ENCODE data around the gene DLG2. TPM values are rescaled to one million over a fixed set of nuclear protein-coding genes. Genes with fewer than 3 reads are reported as not detected.

Gene DLG2
- total RNA-seq, 2 experiments from 2014 or later: 2.0 to 2.1 TPM

GRCh38 chr11:83467837-83468236, 2159.3 kb downstream of the DLG2 start:
- ATAC-seq (ENCODE audit: poor library complexity) (no peak), DNase-seq (no peak)
- H3K27me3 Mint-ChIP-seq: peaks cover 4% of the 10 kb centered on the region
- Histone ChIP-seq H3K27ac (ENCODE audit: low read depth in 1 of 2, low read length in 2 of 2) (no peak overlapping the region), H3K4me1 (ENCODE audit: insufficient read depth, low read length) (no peaks in the 10 kb centered on the region), H3K36me3 (ENCODE audit: insufficient read depth, low read length) (no peaks in the 10 kb centered on the region), H3K4me3 (ENCODE audit: low read length) (no peak overlapping the region), H3K9me3 (ENCODE audit: control insufficient read depth in 1 of 2, insufficient read depth in 1 of 2, low read length in 2 of 2) (no peaks in the 10 kb centered on the region), H3K27me3 (ENCODE audit: control insufficient read depth in 1 of 2, insufficient read depth in 2 of 2, low read length in 2 of 2) (no peaks in the 10 kb centered on the region)
- POLR2A ChIA-PET: no interaction called here
- no peak for TF ChIP-seq CTCF (IDR thresholded peaks at IDR 0.05)
- H3K9me3 Mint-ChIP-seq: no peaks in the 10 kb centered on the region
- intact Hi-C loops (cut with DNase I, micrococcal nuclease): no loop called here
- H3K27ac Mint-ChIP-seq: no peak overlapping the region
- H3K4me3 Mint-ChIP-seq: no peak overlapping the region
- CTCF ChIA-PET: no interaction called here
- no peaks in the 10 kb centered on the region for H3K4me1 Mint-ChIP-seq (ENCODE audit: low read depth)
- no peaks in the 10 kb centered on the region for H3K36me3 Mint-ChIP-seq (ENCODE audit: low read depth)

DNA sequence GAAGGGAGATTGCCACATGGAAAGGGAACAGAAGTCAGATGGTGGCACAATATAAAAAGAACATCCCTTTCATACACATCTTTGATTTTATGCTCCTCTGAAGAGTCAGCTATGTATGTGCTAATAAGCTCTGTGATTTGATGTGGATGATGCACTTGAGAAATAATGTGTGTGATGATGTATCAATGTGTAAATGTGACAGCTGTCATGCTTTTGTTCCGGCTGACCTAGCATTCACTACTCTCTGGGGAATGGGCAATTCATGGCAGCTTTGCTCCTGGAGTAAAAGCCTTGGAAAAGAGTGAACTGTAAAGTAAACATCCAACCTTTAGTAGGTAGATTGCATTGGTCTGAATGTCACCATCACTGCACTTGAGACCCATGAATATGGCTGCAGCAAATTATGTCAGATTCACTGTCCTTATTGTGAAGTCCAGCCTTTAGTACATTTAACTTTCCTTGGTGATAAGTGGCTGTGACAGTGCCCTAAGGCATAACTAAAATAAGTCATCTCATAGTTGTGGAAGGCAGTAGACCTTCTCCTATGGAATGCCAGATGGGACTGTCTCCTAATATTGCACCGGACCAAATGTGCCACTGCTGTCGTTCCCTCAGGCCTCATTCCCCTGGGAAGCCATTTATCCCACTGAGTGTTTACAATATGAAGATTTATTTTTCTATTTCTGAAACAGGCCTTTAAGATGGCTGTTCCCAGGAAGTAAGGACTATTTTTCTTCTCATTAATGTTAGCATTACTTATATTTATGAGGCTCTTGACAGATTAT, 2162.8 kb downstream of the DLG2 start:
- Mint-ChIP-seq H3K9me3 (no peaks in the 10 kb centered on the region), H3K36me3 (ENCODE audit: low read depth) (no peaks in the 10 kb centered on the region), H3K4me1 (ENCODE audit: low read depth) (no peaks in the 10 kb centered on the region), H3K4me3 (no peak overlapping the region), H3K27ac (no peak overlapping the region), H3K27me3 (peaks cover 4% of the 10 kb centered on the region)
- ChIA-PET POLR2A (no interaction called here), CTCF (no interaction called here)
- Histone ChIP-seq H3K27me3 (ENCODE audit: control insufficient read depth in 1 of 2, insufficient read depth in 2 of 2, low read length in 2 of 2) (no peaks in the 10 kb centered on the region), H3K4me1 (ENCODE audit: insufficient read depth, low read length) (no peaks in the 10 kb centered on the region), H3K36me3 (ENCODE audit: insufficient read depth, low read length) (no peaks in the 10 kb centered on the region), H3K4me3 (ENCODE audit: low read length) (no peak overlapping the region), H3K9me3 (ENCODE audit: control insufficient read depth in 1 of 2, insufficient read depth in 1 of 2, low read length in 2 of 2) (no peaks in the 10 kb centered on the region), H3K27ac (ENCODE audit: low read depth in 1 of 2, low read length in 2 of 2) (no peak overlapping the region)
- ATAC-seq (ENCODE audit: poor library complexity) (no peak), DNase-seq (no peak)
- intact Hi-C loops (cut with DNase I, micrococcal nuclease): no loop called here
- no peak for TF ChIP-seq CTCF (IDR thresholded peaks at IDR 0.05)

DNA sequence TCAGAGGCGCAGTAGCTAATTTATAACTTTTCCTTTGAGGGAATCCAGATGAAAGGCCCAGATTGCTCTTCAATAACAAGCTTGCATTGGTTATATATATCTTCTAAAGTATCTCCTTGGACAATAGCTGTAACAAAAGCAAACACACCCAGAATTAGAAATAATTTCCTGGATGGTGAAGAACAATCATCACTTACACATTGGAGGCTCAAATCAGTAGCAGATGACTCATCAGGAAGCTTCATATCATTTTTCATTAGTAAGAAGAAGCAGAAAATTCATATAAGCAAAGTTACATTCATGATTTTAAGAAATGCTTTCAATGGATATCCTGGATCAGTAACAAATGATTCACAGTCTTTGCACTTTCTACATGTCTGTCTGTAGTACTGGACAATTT, 2167.3 kb downstream of the DLG2 start:
- intact Hi-C loops (cut with DNase I, micrococcal nuclease): no loop called here
- H3K36me3 Mint-ChIP-seq (ENCODE audit: low read depth): no peaks in the 10 kb centered on the region
- H3K9me3 Mint-ChIP-seq: no peaks in the 10 kb centered on the region
- POLR2A ChIA-PET: no interaction called here
- no peaks in the 10 kb centered on the region for H3K4me1 Mint-ChIP-seq (ENCODE audit: low read depth)
- DNase-seq (no peak), ATAC-seq (ENCODE audit: poor library complexity) (no peak)
- TF ChIP-seq CTCF (IDR thresholded peaks at IDR 0.05): no peak
- H3K4me3 Mint-ChIP-seq: no peak overlapping the region
- Histone ChIP-seq H3K4me3 (ENCODE audit: low read length) (no peak overlapping the region), H3K9me3 (ENCODE audit: control insufficient read depth in 1 of 2, insufficient read depth in 1 of 2, low read length in 2 of 2) (no peaks in the 10 kb centered on the region), H3K36me3 (ENCODE audit: insufficient read depth, low read length) (no peaks in the 10 kb centered on the region), H3K27ac (ENCODE audit: low read depth in 1 of 2, low read length in 2 of 2) (no peak overlapping the region), H3K4me1 (ENCODE audit: insufficient read depth, low read length) (no peaks in the 10 kb centered on the region), H3K27me3 (ENCODE audit: control insufficient read depth in 1 of 2, insufficient read depth in 2 of 2, low read length in 2 of 2) (no peaks in the 10 kb centered on the region)
- H3K27ac Mint-ChIP-seq: no peak overlapping the region
- peaks cover 8% of the 10 kb centered on the region for H3K27me3 Mint-ChIP-seq
- CTCF ChIA-PET: no interaction called here
